ENCODE data around the gene MAGI2.

DNA sequence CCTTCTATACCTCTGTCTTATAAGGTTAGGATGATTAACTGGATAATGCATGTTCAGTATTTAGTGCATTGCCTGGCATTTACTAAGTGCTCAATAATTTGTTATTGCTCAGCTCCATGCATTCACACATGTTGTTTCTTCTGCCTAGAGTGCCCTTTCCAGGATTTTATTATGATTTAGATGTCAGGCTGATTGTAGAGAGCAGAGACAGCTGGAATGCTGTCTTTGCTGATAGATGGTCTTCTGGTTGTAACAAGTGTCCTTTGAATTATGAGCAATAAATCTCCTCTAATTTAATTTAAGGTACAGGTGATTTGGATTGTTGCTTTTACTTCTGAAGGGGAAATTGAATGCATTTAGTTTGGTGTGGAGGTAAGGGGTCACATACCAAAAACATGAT, 548.0 kb downstream of the MAGI2 start:
- TF ChIP-seq, protein P1, sequence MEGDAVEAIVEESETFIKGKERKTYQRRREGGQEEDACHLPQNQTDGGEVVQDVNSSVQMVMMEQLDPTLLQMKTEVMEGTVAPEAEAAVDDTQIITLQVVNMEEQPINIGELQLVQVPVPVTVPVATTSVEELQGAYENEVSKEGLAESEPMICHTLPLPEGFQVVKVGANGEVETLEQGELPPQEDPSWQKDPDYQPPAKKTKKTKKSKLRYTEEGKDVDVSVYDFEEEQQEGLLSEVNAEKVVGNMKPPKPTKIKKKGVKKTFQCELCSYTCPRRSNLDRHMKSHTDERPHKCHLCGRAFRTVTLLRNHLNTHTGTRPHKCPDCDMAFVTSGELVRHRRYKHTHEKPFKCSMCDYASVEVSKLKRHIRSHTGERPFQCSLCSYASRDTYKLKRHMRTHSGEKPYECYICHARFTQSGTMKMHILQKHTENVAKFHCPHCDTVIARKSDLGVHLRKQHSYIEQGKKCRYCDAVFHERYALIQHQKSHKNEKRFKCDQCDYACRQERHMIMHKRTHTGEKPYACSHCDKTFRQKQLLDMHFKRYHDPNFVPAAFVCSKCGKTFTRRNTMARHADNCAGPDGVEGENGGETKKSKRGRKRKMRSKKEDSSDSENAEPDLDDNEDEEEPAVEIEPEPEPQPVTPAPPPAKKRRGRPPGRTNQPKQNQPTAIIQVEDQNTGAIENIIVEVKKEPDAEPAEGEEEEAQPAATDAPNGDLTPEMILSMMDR (conservative IDR thresholded peaks at IDR 0.05 in 1 of 2, IDR thresholded peaks at IDR 0.05 in 1 of 2; ENCODE audit: extremely low read depth in 1 of 2, insufficient read depth in 1 of 2, low read depth in 1 of 2, low read length in 2 of 2): no peak
- no peak for TF ChIP-seq EZH2 (IDR thresholded peaks at IDR 0.05; ENCODE audit: borderline replicate concordance, low read length)
